RWPE1 (cell line): Measurements from ENCODE around the gene SEC61G.
A peak's percentile ranks its signal among the peaks of the same experiment; 100 is the strongest.

ENCODE experiments used
- CTCF ChIA-PET: fragments of 350-600 bp; sonication (Branson Sonifier 250); formaldehyde crosslinking; extraction: SDS; loops from one replicate; lab custom pipeline; 2021; lab: Yijun Ruan, JAX
- POLR2A ChIA-PET: fragments of 400-600 bp; formaldehyde crosslinking; extraction: SDS; loops from one replicate; lab custom pipeline; 2020; ENCODE audit warnings: antibody characterized with exemption; ENCODE audit not compliant: low non-redundant PET; lab: Yijun Ruan, JAX
- DNase-seq: peaks from one replicate; pipeline ENCODE4 v3.0.0; 2012; ENCODE audit warnings: low spot score
- H3K27ac ChIP-seq: fragments of 450-650 bp; 2 replicates; pipeline ENCODE4 v1.5.1; 2017
- TF ChIP-seq, protein P1 (sequence below): fragments of 450-650 bp; conservative IDR thresholded peaks from 2 replicates; pipeline ENCODE4 v1.5.1; 2017; ENCODE audit warnings: low read depth, mild to moderate bottlenecking

SEC61G gene

GRCh38 chr7:54773472-54774399, 14.7 kb upstream of the SEC61G start:
- DNase-seq: peak; percentile 77
- CTCF ChIA-PET: interaction anchor here (0.6 to 3.1 kb wide), 28 partner anchors 9 to 819 kb away, joined by 3 to 36 read pairs (median 4); partner anchors contain the start of gene EGFR
- TF ChIP-seq, protein P1, sequence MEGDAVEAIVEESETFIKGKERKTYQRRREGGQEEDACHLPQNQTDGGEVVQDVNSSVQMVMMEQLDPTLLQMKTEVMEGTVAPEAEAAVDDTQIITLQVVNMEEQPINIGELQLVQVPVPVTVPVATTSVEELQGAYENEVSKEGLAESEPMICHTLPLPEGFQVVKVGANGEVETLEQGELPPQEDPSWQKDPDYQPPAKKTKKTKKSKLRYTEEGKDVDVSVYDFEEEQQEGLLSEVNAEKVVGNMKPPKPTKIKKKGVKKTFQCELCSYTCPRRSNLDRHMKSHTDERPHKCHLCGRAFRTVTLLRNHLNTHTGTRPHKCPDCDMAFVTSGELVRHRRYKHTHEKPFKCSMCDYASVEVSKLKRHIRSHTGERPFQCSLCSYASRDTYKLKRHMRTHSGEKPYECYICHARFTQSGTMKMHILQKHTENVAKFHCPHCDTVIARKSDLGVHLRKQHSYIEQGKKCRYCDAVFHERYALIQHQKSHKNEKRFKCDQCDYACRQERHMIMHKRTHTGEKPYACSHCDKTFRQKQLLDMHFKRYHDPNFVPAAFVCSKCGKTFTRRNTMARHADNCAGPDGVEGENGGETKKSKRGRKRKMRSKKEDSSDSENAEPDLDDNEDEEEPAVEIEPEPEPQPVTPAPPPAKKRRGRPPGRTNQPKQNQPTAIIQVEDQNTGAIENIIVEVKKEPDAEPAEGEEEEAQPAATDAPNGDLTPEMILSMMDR: peak; percentile 93
- POLR2A ChIA-PET: no interaction called here
- H3K27ac ChIP-seq: peak overlapping the region; percentile 55

DNA sequence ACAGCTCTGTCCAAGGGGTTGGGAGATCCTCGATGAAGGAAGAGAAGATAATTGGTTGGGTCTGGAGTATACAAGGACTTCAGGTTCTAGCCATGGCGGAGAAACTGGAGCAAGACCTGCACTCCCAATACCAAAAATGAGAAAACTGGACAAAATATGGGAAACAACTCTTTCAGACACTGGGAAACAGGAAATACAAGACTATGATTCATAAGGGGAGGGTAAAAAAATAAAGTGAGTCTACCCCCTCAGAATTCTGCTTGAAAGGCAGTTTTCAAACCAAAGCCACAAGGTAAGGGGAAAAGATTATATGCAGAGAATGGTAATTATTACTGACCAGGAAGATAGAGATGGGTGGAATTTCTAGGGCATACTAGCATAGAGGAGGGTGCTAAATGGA, 10.2 kb upstream of the SEC61G start:
- H3K27ac ChIP-seq: no peak overlapping the region
- peak; percentile 50 for DNase-seq
- TF ChIP-seq, protein P1: no peak
- POLR2A ChIA-PET: interaction anchor here (0.6 kb wide), 1 partner anchor 594 kb away, joined by 3 read pairs; no protein-coding TSS in a partner anchor
- CTCF ChIA-PET: interaction anchor here (0.6 to 4.7 kb wide), 2 partner anchors 197 to 486 kb away, joined by 3 to 20 read pairs; no protein-coding TSS in a partner anchor

DNA sequence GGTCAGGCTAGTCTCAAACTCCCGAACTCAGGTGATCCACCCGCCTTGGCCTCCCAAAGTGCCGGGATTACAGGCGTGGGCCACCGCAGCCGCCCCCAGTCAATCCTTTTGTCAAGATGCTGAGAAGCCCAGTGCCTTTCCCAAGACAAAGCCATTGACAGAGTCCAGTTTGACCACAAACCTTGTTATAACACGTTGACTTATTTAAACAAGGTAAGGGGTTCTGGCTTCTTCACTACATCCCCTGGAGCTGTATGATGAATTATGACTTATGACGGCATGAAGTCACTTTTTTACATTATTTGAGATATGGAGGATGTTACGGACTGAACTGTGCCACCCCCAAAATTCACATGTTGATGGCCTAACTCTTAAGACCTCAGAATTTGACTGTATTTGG, 5.8 kb upstream of the SEC61G start:
- no peak for DNase-seq
- ChIA-PET CTCF (interaction anchor here (0.6 kb wide), 2 partner anchors 491 to 1291 kb away, joined by 3 read pairs; no protein-coding TSS in a partner anchor), POLR2A (no interaction called here)
- TF ChIP-seq, protein P1: no peak
- H3K27ac ChIP-seq: no peak overlapping the region

- TF ChIP-seq, protein P1: no peak
- ChIA-PET CTCF (interaction anchor here (0.5 kb wide), 1 partner anchor 951 kb away, joined by 5 read pairs; no protein-coding TSS in a partner anchor), POLR2A (no interaction called here)
- no peak overlapping the region for H3K27ac ChIP-seq
- no peak for DNase-seq
Observed at GRCh38 chr7:54757711-54758110, 1.3 kb downstream of the SEC61G start.

- ChIA-PET POLR2A (no interaction called here), CTCF (no interaction called here)
- no peak overlapping the region for H3K27ac ChIP-seq
- TF ChIP-seq, protein P1: no peak
- DNase-seq: no peak
Observed at GRCh38 chr7:54749200-54749599, 9.8 kb downstream of the SEC61G start.

- TF ChIP-seq, protein P1: no peak
- POLR2A ChIA-PET: no interaction called here
- no peak for DNase-seq
- H3K27ac ChIP-seq: no peak overlapping the region
- CTCF ChIA-PET: no interaction called here
Observed at GRCh38 chr7:54747234-54747633, 11.8 kb downstream of the SEC61G start.
